NCI-H1436 (cell line): ENCODE measurements around the gene ELMO1.

Experiments used
- DNase-seq: peaks from one replicate; lab custom pipeline; 2025; lab: John Stamatoyannopoulos, UW

The ELMO1 gene

GRCh38 chr7:37448636-37449361 lies at the start of gene ELMO1:
Gene ELMO1, minus strand, starts transcription at chr7:37448864. Its CDS starts 106,174 bp downstream, at chr7:37342690.
- no peak for DNase-seq

DNA sequence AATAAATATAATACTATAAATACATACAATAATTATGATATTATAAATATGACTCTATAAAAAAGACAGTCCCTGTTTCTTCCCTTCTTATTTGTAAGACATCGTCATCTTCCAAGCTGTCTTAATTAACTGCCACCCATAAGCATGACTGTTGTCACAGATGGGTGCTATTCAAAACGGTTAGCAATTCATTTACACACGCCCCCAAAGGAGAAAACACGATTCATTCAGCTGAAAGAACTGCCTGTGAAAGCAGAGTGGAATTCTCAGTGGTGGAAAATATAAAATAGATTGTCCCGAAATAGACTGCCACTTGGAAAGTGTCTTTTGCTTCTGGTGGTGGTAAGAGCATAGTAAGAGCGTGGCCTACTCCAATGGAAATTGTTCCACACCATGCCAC lies 48.9 kb upstream of the ELMO1 start:
- no peak for DNase-seq

GRCh38 chr7:37495574-37496184 lies 47.0 kb upstream of the ELMO1 start:
- no peak for DNase-seq

GRCh38 chr7:37494926-37495325 lies 46.3 kb upstream of the ELMO1 start:
- no peak for DNase-seq

DNA sequence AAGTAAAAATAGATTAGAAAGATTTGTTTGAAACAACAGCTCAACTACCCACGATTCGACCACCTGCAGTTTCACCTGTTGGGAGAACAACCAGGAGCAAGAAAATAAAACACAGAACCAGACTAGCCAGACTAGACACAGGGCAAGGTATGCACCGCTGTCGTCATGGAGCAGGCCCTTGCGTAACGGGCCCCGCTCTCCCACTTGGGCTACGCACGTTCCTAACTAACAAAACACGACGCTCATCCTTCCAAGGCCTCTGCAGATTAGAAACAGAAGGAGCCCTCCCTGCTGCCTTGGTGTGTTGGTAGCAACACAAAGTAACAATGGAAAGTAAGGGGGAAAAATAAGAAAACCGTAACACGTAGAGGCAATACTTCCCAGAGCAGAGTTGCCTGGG lies 45.1 kb upstream of the ELMO1 start:
- no peak for DNase-seq

DNA sequence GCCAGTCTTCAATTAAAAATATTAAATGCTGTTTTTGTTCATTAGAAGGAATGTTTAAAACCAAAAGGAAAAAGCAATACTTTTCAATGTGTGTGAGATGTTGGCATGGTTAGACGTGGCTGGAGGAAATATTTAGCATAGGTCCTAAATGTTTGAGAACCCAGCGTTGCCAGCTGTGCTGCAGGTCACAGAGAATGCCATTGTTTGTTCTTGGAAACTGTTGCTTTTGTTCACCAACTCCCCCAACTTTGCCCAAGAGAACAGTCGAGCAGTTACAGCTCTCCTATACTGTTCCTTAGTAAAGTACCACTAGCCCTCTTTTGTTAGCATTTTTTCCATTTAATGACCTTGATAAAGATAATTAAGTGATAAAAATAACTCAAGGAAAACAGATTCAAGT lies 44.5 kb upstream of the ELMO1 start:
- no peak for DNase-seq

- no peak for DNase-seq
Observed at GRCh38 chr7:37491919-37492694, 43.4 kb upstream of the ELMO1 start.

GRCh38 chr7:37489703-37490102 lies 41.0 kb upstream of the ELMO1 start:
- DNase-seq: no peak

- no peak for DNase-seq
Observed at GRCh38 chr7:37488163-37488764, 39.6 kb upstream of the ELMO1 start.

DNA sequence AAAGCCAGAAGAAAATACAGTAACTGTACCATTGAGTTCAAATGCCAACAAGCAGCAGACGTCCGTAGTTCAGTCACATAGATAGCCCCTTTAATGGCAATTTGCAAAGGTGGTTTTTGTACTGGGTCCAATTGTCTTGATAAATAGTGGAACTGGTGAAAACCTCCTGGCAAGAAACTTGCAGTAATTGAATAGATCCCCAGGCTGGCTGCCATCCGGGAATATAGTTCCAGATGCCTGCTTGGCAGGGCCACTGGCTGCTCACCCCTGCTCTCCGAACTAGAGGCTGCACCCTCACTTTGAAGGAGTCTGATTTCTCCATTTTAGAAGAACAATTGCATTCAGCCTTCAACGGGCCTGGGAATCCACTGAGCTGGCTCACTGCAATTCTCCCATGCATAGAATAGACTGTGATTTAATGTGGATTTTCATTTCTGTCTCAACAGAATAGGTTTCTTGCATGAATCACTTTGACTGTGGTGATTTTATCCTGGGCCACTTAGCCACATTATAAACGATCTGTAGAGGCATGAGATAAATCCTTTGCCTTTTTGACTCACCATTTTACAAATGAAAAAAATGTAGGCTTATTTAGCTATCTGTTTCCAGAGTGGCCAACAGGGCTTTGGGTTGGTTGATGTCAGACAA lies 35.9 kb upstream of the ELMO1 start:
- DNase-seq: no peak

- no peak for DNase-seq
Observed at GRCh38 chr7:37483627-37484026, 35.0 kb upstream of the ELMO1 start.

DNA sequence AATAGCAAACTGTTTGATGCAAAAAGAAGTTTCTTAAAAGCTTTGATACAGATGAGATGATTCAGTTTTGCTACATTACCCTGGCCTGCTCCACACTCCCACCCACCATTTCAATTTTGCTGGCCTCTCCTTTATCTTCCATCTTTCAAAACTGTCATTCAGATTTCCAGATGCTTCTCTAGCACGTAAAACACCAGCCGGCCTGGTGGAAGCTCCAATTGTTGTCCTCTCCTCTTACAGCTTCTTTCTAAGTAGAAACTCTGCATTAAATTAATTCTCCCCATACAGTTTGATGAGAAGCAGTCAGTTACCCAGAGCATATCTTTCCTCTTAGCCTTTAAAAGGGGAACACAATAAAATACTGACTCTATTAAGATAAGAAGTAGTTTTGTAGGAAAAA lies 34.3 kb upstream of the ELMO1 start:
- no peak for DNase-seq

- DNase-seq: no peak
Observed at GRCh38 chr7:37482505-37482904, 33.8 kb upstream of the ELMO1 start.

GRCh38 chr7:37481722-37482288 lies 33.1 kb upstream of the ELMO1 start:
- no peak for DNase-seq

- no peak for DNase-seq
Observed at GRCh38 chr7:37481154-37481553, 32.5 kb upstream of the ELMO1 start.

GRCh38 chr7:37480041-37481031 lies 31.7 kb upstream of the ELMO1 start:
- DNase-seq: no peak

GRCh38 chr7:37476881-37477450 lies 28.3 kb upstream of the ELMO1 start:
- DNase-seq: no peak

- DNase-seq: no peak
Observed at GRCh38 chr7:37476428-37476827, 27.8 kb upstream of the ELMO1 start.

- DNase-seq: no peak
Observed at GRCh38 chr7:37475646-37476045, 27.0 kb upstream of the ELMO1 start.

DNA sequence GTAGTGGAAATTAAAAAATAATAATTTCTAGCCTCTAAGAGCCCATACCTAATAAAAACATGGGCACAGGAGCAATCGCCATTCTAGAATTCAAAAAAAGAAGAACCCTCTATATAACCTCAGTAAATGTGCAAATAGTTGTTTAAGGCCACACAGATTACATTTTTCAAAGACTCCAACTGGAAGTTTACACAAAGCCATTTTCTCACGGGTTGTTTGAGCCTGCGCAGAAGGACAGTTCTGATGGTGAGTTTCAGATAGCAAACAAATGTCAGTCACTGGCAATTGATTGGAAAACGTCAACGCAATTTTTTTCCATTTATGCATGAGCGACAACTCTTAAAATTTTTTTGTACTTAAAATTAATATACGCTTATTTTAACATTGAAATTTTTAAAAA lies 23.0 kb upstream of the ELMO1 start:
- no peak for DNase-seq
